Spinal cord (tissue), 10 donors: ENCODE measurements around the gene LIMK2. TPM values are rescaled to one million over a fixed set of nuclear protein-coding genes. Genes with fewer than 3 reads are reported as not detected.
A peak's percentile ranks its signal among the peaks of the same experiment; 100 is the strongest.
"Not testable (repeated sequence)": the region's sequence is repeated elsewhere in the genome, so short reads cannot be mapped to it uniquely, and the experiment has no call there.

Experiments
- DNase-seq, 6 donors: peaks; one replicate each; pipeline versions ENCODE4 v3.0.0 to v3.0.0-alpha.2; 2013 to 2015; ENCODE audit warnings: low spot score in 6 of 6, low read depth in 4 of 6
- H3K27ac ChIP-seq: one replicate; pipeline ENCODE4 v1.5.1; 2013; ENCODE audit warnings: low read depth, low read length, control low read depth
- H3K27me3 ChIP-seq: one replicate; pipeline ENCODE4 v1.6.1; 2013; ENCODE audit warnings: low read length; ENCODE audit not compliant: control insufficient read depth, insufficient read depth
- H3K36me3 ChIP-seq: one replicate; pipeline ENCODE4 v1.6.1; 2013; ENCODE audit warnings: low read length; ENCODE audit not compliant: control insufficient read depth, insufficient read depth
- H3K4me1 ChIP-seq: one replicate; pipeline ENCODE4 v1.6.1; 2013; ENCODE audit warnings: low read length; ENCODE audit not compliant: control insufficient read depth, insufficient read depth
- H3K4me3 ChIP-seq: one replicate; pipeline ENCODE4 v1.5.1; 2013; ENCODE audit warnings: low read depth, low read length, control low read depth
- H3K9me3 ChIP-seq: one replicate; pipeline ENCODE4 v1.6.1; 2013; ENCODE audit warnings: low read length; ENCODE audit not compliant: control insufficient read depth, insufficient read depth
- WGBS: methylation state at CpG from one replicate; pipeline ENCODE4 v1.1.5; 2013; ENCODE audit warnings: missing lambda C conversion rate; ENCODE audit not compliant: insufficient coverage; 5-methylcytosine and 5-hydroxymethylcytosine counted together
- polyA plus RNA-seq, 2 donors: library from polyadenylated mRNA; unstranded; fragments of 120-200 nt; gene quantifications; one replicate each; pipeline ENCODE4 v1.2.1, GENCODE V29; 2013; ENCODE audit not compliant: insufficient read length in 2 of 2
- total RNA-seq, 2 donors: library from RNA; depleted of rRNA in 1 of 2; stranded (reverse); fragments of 120-200 nt in 1 of 2; fragments of >200 nt in 1 of 2; gene quantifications; one replicate each; pipeline versions ENCODE4 v1.2.3 to v1.2.4, GENCODE V29; 2013 to 2014
- donor health status: healthy.

The LIMK2 gene
- total and polyA plus RNA-seq, 4 donors, result 29.5 to 37.9 (median 32.8) TPM

DNA sequence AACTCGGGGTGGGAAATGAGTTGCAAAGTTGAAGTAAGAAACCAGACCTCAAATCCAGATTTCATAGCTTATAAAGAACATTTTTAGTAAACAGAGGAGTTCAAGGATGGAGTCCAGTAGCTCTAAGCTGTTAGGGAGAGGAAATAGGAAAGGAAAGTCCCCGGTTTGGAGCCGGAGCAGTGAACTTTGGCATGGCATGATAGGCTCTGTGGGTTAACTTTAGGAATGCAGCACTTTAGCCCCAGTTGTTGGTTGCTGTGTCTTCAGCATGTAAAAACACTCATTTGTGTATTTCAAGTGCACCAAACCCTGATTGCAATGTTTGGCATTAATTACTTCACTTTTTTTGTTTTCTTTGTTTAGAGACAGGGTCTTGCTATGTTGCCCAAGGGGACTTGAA, 88.8 kb downstream of the LIMK2 start:
- Histone ChIP-seq H3K36me3 (no peaks in the 10 kb centered on the region), H3K27ac (no peak overlapping the region), H3K27me3 (no peaks in the 10 kb centered on the region), H3K4me3 (no peak overlapping the region), H3K4me1 (no peaks in the 10 kb centered on the region), H3K9me3 (no peaks in the 10 kb centered on the region)
- DNase-seq, result no peak
- WGBS, result 94% methylated on average over 2 of the region's 3 CpGs

GRCh38 chr22:31302006-31302405, 89.9 kb downstream of the LIMK2 start:
- Histone ChIP-seq H3K27me3 (no peaks in the 10 kb centered on the region), H3K4me3 (no peak overlapping the region), H3K4me1 (no peaks in the 10 kb centered on the region), H3K36me3 (no peaks in the 10 kb centered on the region), H3K9me3 (no peaks in the 10 kb centered on the region), H3K27ac (no peak overlapping the region)
- DNase-seq, result peak in 1 of 6 donors; percentile 79

DNA sequence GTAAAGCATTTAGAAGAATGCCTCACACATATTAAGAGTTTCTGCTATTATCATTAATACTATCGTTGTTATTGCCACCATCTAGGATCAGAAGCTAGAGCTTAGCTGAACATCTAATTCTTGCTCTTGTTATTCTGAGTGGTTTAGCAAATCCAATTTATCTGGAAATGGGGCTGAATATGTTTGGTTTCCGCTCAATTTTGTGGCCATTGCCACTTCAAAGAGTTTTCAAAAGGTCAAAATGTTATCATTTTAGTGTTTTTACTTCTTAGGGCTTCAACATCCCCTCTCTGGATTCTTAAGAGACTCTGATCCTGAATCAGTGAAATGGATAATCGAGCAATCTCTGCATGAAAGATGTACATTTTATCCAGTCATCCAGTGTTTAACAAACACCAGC, 90.4 kb downstream of the LIMK2 start:
- Histone ChIP-seq H3K27me3 (no peaks in the 10 kb centered on the region), H3K4me3 (no peak overlapping the region), H3K27ac (no peak overlapping the region), H3K9me3 (no peaks in the 10 kb centered on the region), H3K36me3 (no peaks in the 10 kb centered on the region), H3K4me1 (no peaks in the 10 kb centered on the region)
- no peak for DNase-seq
- no CpG with 5 or more reads among the region's 3 CpGs for WGBS

- no peak overlapping the region for H3K27ac ChIP-seq
- H3K9me3 ChIP-seq, result no peaks in the 10 kb centered on the region
- no peaks in the 10 kb centered on the region for H3K27me3 ChIP-seq
- no peak for DNase-seq
- WGBS, result 100% methylated on average over 1 of the region's 3 CpGs
- no peaks in the 10 kb centered on the region for H3K4me1 ChIP-seq
- no peaks in the 10 kb centered on the region for H3K36me3 ChIP-seq
- H3K4me3 ChIP-seq, result no peak overlapping the region
Observed at GRCh38 chr22:31305194-31305593, 93.1 kb downstream of the LIMK2 start.

DNA sequence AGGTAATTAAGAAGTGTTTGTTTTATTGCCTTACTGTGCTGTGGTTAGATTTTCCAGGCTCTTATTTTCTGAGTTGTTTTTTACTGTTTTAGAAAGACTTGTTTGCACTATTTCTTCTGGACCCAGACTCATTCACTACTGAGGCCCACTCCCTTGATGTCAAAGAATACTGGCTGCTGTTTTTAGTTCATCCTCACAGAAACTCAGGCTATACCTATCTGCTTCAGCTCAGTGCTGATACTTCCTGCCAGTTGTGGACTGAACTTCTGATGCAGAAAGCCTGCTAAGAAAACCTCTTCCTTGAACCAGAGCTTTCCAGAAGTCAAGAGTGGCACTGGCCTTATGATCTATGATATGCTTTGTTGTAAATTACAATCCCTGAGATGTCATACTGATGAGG, 96.1 kb downstream of the LIMK2 start:
- no peak overlapping the region for H3K27ac ChIP-seq
- H3K36me3 ChIP-seq, result no peaks in the 10 kb centered on the region
- H3K4me3 ChIP-seq, result no peak overlapping the region
- DNase-seq, result peak in 1 of 6 donors; percentile 9
- no peaks in the 10 kb centered on the region for H3K27me3 ChIP-seq
- no peaks in the 10 kb centered on the region for H3K4me1 ChIP-seq
- H3K9me3 ChIP-seq, result no peaks in the 10 kb centered on the region

DNA sequence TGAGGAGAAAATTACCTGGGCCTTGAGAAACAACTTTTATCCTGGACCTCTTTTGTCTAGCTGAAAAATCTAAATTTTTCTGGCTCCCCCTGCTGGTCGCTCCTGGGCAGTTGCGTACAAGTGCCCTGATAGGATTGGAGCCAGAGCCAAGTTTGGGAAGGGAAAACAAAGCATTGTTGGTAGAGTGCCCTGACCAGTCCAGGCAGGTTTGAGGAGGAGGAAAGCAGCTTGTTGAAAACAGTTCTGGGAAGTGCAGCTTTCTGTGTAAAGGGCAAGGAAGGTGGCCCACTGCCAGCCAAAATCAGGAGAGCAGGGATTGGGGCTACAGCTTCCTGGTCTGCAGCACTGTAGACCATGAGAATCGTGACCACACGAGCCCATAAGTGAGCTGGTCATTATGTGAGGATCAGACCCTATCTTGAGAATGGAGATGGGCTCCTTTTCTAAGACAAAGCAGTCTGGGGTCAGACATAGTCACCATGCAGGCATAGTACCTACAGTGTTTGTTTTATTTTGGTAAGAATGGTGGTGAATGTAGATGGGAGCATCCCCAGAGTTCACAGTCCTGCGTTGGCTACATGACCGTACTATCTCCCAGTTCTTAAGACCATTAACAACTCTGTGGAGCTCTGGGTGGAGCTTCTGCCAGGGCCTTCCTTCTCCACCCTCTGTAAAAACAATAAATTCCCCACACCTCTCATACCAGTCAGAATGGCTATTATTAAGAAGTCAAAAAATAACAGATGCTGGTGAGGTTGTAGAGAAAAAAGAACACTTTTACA, 101.5 kb downstream of the LIMK2 start:
- peak in 5 of 6 donors; percentile 52 to 85 (median 65) for DNase-seq
- Histone ChIP-seq H3K27ac (peak overlapping the region; percentile 57), H3K4me3 (no peak overlapping the region), H3K9me3 (peaks cover 4% of the 10 kb centered on the region), H3K4me1 (peaks cover 5% of the 10 kb centered on the region), H3K27me3 (no peaks in the 10 kb centered on the region), H3K36me3 (no peaks in the 10 kb centered on the region)
- 32% methylated on average over 4 of the region's 6 CpGs for WGBS

DNA sequence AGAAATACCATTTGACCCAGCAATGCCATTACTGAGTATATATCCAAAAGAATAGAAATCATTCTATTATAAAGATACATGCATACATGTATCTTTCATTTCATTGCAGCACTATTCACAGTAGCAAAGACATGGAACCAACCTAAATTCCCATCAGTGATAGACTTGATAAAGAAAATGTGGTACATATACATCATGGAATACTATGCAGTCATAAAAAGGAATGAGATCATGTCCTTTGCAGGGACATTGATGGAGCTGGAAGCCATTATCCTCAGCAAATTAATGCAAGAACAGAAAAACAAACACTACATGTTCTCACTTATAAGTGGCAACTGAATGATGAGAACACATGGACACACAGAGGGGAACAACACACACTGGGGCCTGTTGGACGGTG, 102.1 kb downstream of the LIMK2 start:
- WGBS, result 100% methylated on average over 1 of the region's 1 CpG
- not testable (repeated sequence) for H3K27me3 ChIP-seq, H3K27ac ChIP-seq, DNase-seq, H3K4me1 ChIP-seq, H3K9me3 ChIP-seq, H3K4me3 ChIP-seq, H3K36me3 ChIP-seq

GRCh38 chr22:31321421-31321820, 109.3 kb downstream of the LIMK2 start:
- WGBS, result 64% methylated on average over 1 of the region's 4 CpGs
- H3K9me3 ChIP-seq, result no peaks in the 10 kb centered on the region
- H3K36me3 ChIP-seq, result peaks cover 24% of the 10 kb centered on the region
- H3K27me3 ChIP-seq, result no peaks in the 10 kb centered on the region
- no peak overlapping the region for H3K4me3 ChIP-seq
- DNase-seq, result no peak
- H3K4me1 ChIP-seq, result peaks cover 4% of the 10 kb centered on the region
- H3K27ac ChIP-seq, result no peak overlapping the region

DNA sequence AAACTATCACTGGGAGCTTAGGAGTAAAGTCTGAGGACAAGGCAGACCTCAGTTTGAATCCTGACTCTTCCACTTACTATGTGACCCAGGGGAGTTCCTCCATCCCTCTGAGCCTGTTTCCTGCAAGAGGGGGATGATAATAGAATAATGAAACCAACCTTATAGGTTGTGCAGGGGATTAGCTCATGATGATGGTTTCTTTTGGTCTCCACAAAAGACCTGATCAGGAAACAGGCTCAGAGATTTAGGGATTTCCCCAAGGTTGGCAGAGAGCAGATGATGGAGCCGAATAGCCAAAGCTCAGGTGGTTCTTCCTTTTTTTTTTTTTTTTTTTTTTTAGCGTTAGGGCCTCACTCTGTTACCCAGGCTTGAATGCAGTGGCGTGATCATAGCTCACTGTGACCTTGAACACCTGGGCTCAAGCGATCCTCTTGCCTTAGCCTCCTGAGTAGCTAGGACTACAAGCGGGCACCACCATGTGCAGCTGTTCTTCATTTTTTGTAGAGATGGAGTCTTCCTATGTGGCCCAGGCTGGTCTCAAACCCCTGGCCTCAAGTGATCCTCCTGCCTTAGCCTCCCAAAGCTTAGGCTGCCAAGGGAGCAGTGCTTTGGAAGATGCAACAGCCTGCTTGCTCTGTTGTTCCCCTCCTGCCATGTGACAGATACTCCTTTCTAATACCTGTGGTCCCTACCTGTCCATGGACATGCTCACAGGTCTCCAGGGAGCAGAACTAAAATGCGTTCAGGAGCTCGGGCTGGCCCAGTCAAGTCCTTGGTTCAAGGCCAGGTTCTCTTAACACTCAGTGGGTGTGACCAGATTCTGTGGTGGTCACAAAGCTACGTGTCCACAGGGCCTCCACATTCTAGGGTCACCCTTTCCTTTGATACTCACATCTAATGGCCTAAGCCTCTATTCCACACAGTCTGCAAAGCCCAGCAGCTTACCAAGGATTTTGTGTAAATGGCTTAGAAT, 111.8 kb downstream of the LIMK2 start:
- no peak for DNase-seq
- over 99% methylated on average over 7 of the region's 8 CpGs for WGBS
- Histone ChIP-seq H3K4me3 (no peak overlapping the region), H3K4me1 (peaks cover 4% of the 10 kb centered on the region), H3K36me3 (peaks cover 47% of the 10 kb centered on the region), H3K9me3 (no peaks in the 10 kb centered on the region), H3K27me3 (no peaks in the 10 kb centered on the region), H3K27ac (no peak overlapping the region)
